SJCRH30 (cell line): ENCODE data around the gene ZDHHC7. TPM values are rescaled to one million over a fixed set of nuclear protein-coding genes. Genes with fewer than 3 reads are reported as not detected.

Source experiments
- DNase-seq, 2 experiments: peaks; one replicate each; pipeline ENCODE4 v3.0.0-alpha.2; 2015 to 2020
- H3K27ac ChIP-seq: fragments of 250-450 bp; sonication (Bioruptor Pico); 2 replicates; pipeline ENCODE4 v1.5.1; 2020; ENCODE audit warnings: mild to moderate bottlenecking, moderate library complexity
- H3K27me3 ChIP-seq: fragments of 250-450 bp; sonication (Bioruptor Pico); 2 replicates; pipeline ENCODE4 v1.5.1; 2020; ENCODE audit warnings: mild to moderate bottlenecking, moderate library complexity
- H3K36me3 ChIP-seq: fragments of 250-450 bp; sonication (Bioruptor Pico); 2 replicates; pipeline ENCODE4 v1.5.1; 2020; ENCODE audit warnings: mild to moderate bottlenecking, moderate library complexity
- H3K4me1 ChIP-seq: fragments of 250-450 bp; sonication (Bioruptor Pico); 2 replicates; pipeline ENCODE4 v1.5.1; 2020; ENCODE audit warnings: mild to moderate bottlenecking, moderate library complexity
- H3K4me3 ChIP-seq: fragments of 250-450 bp; sonication (Bioruptor Pico); 2 replicates; pipeline ENCODE4 v1.5.1; 2020; ENCODE audit warnings: mild to moderate bottlenecking, moderate library complexity
- H3K9me3 ChIP-seq: fragments of 250-450 bp; sonication (Bioruptor Pico); replicated peaks from 2 replicates; pipeline ENCODE4 v1.5.1; 2020; ENCODE audit warnings: mild to moderate bottlenecking, moderate library complexity
- total RNA-seq: library from RNA; depleted of rRNA; stranded (reverse); fragments of >200 nt; shearing (Covaris generic); gene quantifications from 2 replicates; pipeline ENCODE4 v1.2.3, GENCODE V29; 2014

Gene ZDHHC7
- total RNA-seq, 1 experiment from 2014 or later = 18.5 TPM

GRCh38 chr16:85047867-85048455 is 36.6 kb upstream of the ZDHHC7 start:
- Histone ChIP-seq H3K4me1 (no peaks in the 10 kb centered on the region), H3K9me3 (no peaks in the 10 kb centered on the region), H3K27me3 (no peaks in the 10 kb centered on the region), H3K36me3 (no peaks in the 10 kb centered on the region), H3K4me3 (no peak overlapping the region), H3K27ac (no peak overlapping the region)
- no peak for DNase-seq

- no peak overlapping the region for H3K4me3 ChIP-seq
- no peaks in the 10 kb centered on the region for H3K36me3 ChIP-seq
- no peaks in the 10 kb centered on the region for H3K9me3 ChIP-seq
- no peak overlapping the region for H3K27ac ChIP-seq
- no peaks in the 10 kb centered on the region for H3K27me3 ChIP-seq
- H3K4me1 ChIP-seq = peaks cover 2% of the 10 kb centered on the region; the same call in 1 of the 2 replicates
- DNase-seq = no peak
These were observed 35.9 kb upstream of the ZDHHC7 start for GRCh38 chr16:85046931-85047866.

- H3K27ac ChIP-seq = no peak overlapping the region
- H3K4me1 ChIP-seq = peaks cover 9% of the 10 kb centered on the region; the same call in 1 of the 2 replicates
- H3K36me3 ChIP-seq = no peaks in the 10 kb centered on the region
- no peaks in the 10 kb centered on the region for H3K27me3 ChIP-seq
- no peak for DNase-seq
- no peaks in the 10 kb centered on the region for H3K9me3 ChIP-seq
- no peak overlapping the region for H3K4me3 ChIP-seq
These were observed 35.2 kb upstream of the ZDHHC7 start for GRCh38 chr16:85046472-85046916.

GRCh38 chr16:85045641-85046471 is 34.5 kb upstream of the ZDHHC7 start:
- no peak for DNase-seq
- peaks cover 9% of the 10 kb centered on the region; the same call in 1 of the 2 replicates for H3K4me1 ChIP-seq
- no peaks in the 10 kb centered on the region for H3K27me3 ChIP-seq
- H3K27ac ChIP-seq = no peak overlapping the region
- no peaks in the 10 kb centered on the region for H3K9me3 ChIP-seq
- H3K36me3 ChIP-seq = no peaks in the 10 kb centered on the region
- no peak overlapping the region for H3K4me3 ChIP-seq

GRCh38 chr16:85045077-85045476 is 33.7 kb upstream of the ZDHHC7 start:
- Histone ChIP-seq H3K27ac (no peak overlapping the region), H3K27me3 (no peaks in the 10 kb centered on the region), H3K9me3 (no peaks in the 10 kb centered on the region), H3K4me1 (peaks cover 9% of the 10 kb centered on the region; the same call in 1 of the 2 replicates), H3K36me3 (no peaks in the 10 kb centered on the region), H3K4me3 (no peak overlapping the region)
- DNase-seq = no peak

- no peak for DNase-seq
- H3K4me1 ChIP-seq = peaks cover 9% of the 10 kb centered on the region; the same call in 1 of the 2 replicates
- H3K9me3 ChIP-seq = no peaks in the 10 kb centered on the region
- H3K27ac ChIP-seq = no peak overlapping the region
- no peaks in the 10 kb centered on the region for H3K36me3 ChIP-seq
- H3K4me3 ChIP-seq = no peak overlapping the region
- no peaks in the 10 kb centered on the region for H3K27me3 ChIP-seq
These were observed 31.3 kb upstream of the ZDHHC7 start for GRCh38 chr16:85042606-85043005.

GRCh38 chr16:85042167-85042526 is 30.8 kb upstream of the ZDHHC7 start:
- Histone ChIP-seq H3K36me3 (no peaks in the 10 kb centered on the region), H3K27ac (no peak overlapping the region), H3K27me3 (no peaks in the 10 kb centered on the region), H3K4me3 (no peak overlapping the region), H3K9me3 (no peaks in the 10 kb centered on the region), H3K4me1 (peaks cover 9% of the 10 kb centered on the region; the same call in 1 of the 2 replicates)
- DNase-seq = no peak

- H3K4me3 ChIP-seq = peak overlapping the region; percentile 24
- peak; percentile 58 to 75 for DNase-seq
- H3K36me3 ChIP-seq = no peaks in the 10 kb centered on the region
- H3K4me1 ChIP-seq = peaks cover 13% of the 10 kb centered on the region; the same call in 1 of the 2 replicates
- no peaks in the 10 kb centered on the region for H3K27me3 ChIP-seq
- H3K27ac ChIP-seq = peak overlapping the region; percentile 37
- H3K9me3 ChIP-seq = no peaks in the 10 kb centered on the region
These were observed 30.2 kb upstream of the ZDHHC7 start for GRCh38 chr16:85041219-85042166.

GRCh38 chr16:85040685-85041084 is 29.4 kb upstream of the ZDHHC7 start:
- Histone ChIP-seq H3K4me1 (peaks cover 13% of the 10 kb centered on the region; the same call in 1 of the 2 replicates), H3K36me3 (no peaks in the 10 kb centered on the region), H3K27ac (peak overlapping the region; percentile 37), H3K4me3 (peak overlapping the region; percentile 24), H3K27me3 (no peaks in the 10 kb centered on the region), H3K9me3 (no peaks in the 10 kb centered on the region)
- no peak for DNase-seq

- Histone ChIP-seq H3K4me1 (peaks cover 13% of the 10 kb centered on the region; the same call in 1 of the 2 replicates), H3K9me3 (no peaks in the 10 kb centered on the region), H3K27me3 (no peaks in the 10 kb centered on the region), H3K27ac (no peak overlapping the region), H3K36me3 (no peaks in the 10 kb centered on the region), H3K4me3 (no peak overlapping the region)
- no peak for DNase-seq
These were observed 26.4 kb upstream of the ZDHHC7 start for GRCh38 chr16:85037721-85038120.

- DNase-seq = peak; percentile 34 to 59
- Histone ChIP-seq H3K27ac (no peak overlapping the region), H3K9me3 (no peaks in the 10 kb centered on the region), H3K27me3 (no peaks in the 10 kb centered on the region), H3K4me1 (peaks cover 9% of the 10 kb centered on the region; the same call in 1 of the 2 replicates), H3K4me3 (no peak overlapping the region), H3K36me3 (no peaks in the 10 kb centered on the region)
These were observed 25.7 kb upstream of the ZDHHC7 start for GRCh38 chr16:85037050-85037410.

- no peak overlapping the region for H3K4me3 ChIP-seq
- peaks cover 4% of the 10 kb centered on the region; the same call in 1 of the 2 replicates for H3K4me1 ChIP-seq
- H3K9me3 ChIP-seq = no peaks in the 10 kb centered on the region
- no peak overlapping the region for H3K27ac ChIP-seq
- H3K36me3 ChIP-seq = no peaks in the 10 kb centered on the region
- no peak for DNase-seq
- no peaks in the 10 kb centered on the region for H3K27me3 ChIP-seq
These were observed 25.1 kb upstream of the ZDHHC7 start for GRCh38 chr16:85036236-85037049.
